C4-2B (cell line): Measurements from ENCODE around the gene ORAI2.
"Not testable (repeated sequence)": the region's sequence is repeated elsewhere in the genome, so short reads cannot be mapped to it uniquely, and the experiment has no call there.

Source experiments
- CTCF ChIP-seq: fragments of 450-650 bp; conservative IDR thresholded peaks from 2 replicates; pipeline ENCODE4 v1.5.1; 2017; ENCODE audit warnings: mild to moderate bottlenecking
- ZFX ChIP-seq: fragments of 450-650 bp; IDR thresholded peaks from 2 replicates; pipeline ENCODE4 v1.6.1; 2017

- TF ChIP-seq CTCF, ZFX: not testable (repeated sequence)
Observed at GRCh38 chr7:102503141-102503540, 69.8 kb downstream of the ORAI2 start.
